Neural cell (in vitro differentiated cells): ENCODE data around the gene SLC25A21. TPM values are rescaled to one million over a fixed set of nuclear protein-coding genes. Genes with fewer than 3 reads are reported as not detected.

Source experiments
- H2AFZ ChIP-seq: fragments of 200-600, 300-800 bp; sonication (generic), shearing (Covaris generic); 2 replicates; pipeline ENCODE4 v1.6.0; 2014; ENCODE audit warnings: low read depth, mild to moderate bottlenecking, antibody characterized with exemption, low read length, moderate library complexity
- H3F3A ChIP-seq: fragments of 200-600 bp; shearing (Covaris generic); 2 replicates; pipeline ENCODE4 v1.6.1; 2016; ENCODE audit warnings: mild to moderate bottlenecking, moderate library complexity, mixed read lengths, antibody characterized with exemption, low read length; ENCODE audit not compliant: insufficient read depth, poor library complexity, severe bottlenecking
- H3K27ac ChIP-seq: fragments of 200-600, 300-800 bp; sonication (generic), shearing (Covaris generic); 2 replicates; pipeline ENCODE4 v1.5.1; 2014; ENCODE audit warnings: mild to moderate bottlenecking, low read length, moderate library complexity
- H3K27me3 ChIP-seq: fragments of 300-800, 200-600 bp; sonication (generic), shearing (Covaris generic); 2 replicates; pipeline ENCODE4 v1.6.0; 2014; ENCODE audit warnings: mild to moderate bottlenecking, low read depth, low read length, moderate library complexity; ENCODE audit not compliant: insufficient read depth
- H3K36me3 ChIP-seq: fragments of 300-800, 200-600 bp; sonication (generic), shearing (Covaris generic); 2 replicates; pipeline ENCODE4 v1.5.1; 2014; ENCODE audit warnings: mild to moderate bottlenecking, antibody characterized with exemption, low read length, moderate library complexity; ENCODE audit not compliant: insufficient read depth
- H3K4me2 ChIP-seq: fragments of 300-800, 200-600 bp; sonication (generic), shearing (Covaris generic); 2 replicates; pipeline ENCODE4 v1.6.0; 2014; ENCODE audit warnings: mild to moderate bottlenecking, low read length
- H3K4me3 ChIP-seq: fragments of 300-800, 200-600 bp; sonication (generic), shearing (Covaris generic); 2 replicates; pipeline ENCODE4 v1.5.1; 2014; ENCODE audit warnings: mild to moderate bottlenecking, low read length, moderate library complexity
- H3K79me2 ChIP-seq: fragments of 200-600 bp; shearing (Covaris generic); replicated peaks from 2 replicates; pipeline ENCODE4 v1.6.0; 2014; ENCODE audit warnings: mild to moderate bottlenecking, low read length, moderate library complexity; ENCODE audit not compliant: insufficient read depth
- H3K9ac ChIP-seq: fragments of 300-800, 200-600 bp; sonication (generic), shearing (Covaris generic); 2 replicates; pipeline ENCODE4 v1.6.1; 2016; ENCODE audit warnings: mild to moderate bottlenecking, low read length, mixed read lengths
- H3K9me2 ChIP-seq: fragments of 200-600 bp; shearing (Covaris generic); 2 replicates; pipeline ENCODE4 v1.6.1; 2016; ENCODE audit warnings: mild to moderate bottlenecking, low read length, mixed read lengths; ENCODE audit not compliant: insufficient read depth
- H3K9me3 ChIP-seq: fragments of 200-600, 300-800 bp; sonication (generic), shearing (Covaris generic); 2 replicates; pipeline ENCODE4 v1.6.1; 2016; ENCODE audit warnings: mild to moderate bottlenecking, mixed run types, low read length, moderate library complexity, mixed read lengths
- H4K20me1 ChIP-seq: fragments of 200-600 bp; shearing (Covaris generic); 2 replicates; pipeline ENCODE4 v1.6.1; 2016; ENCODE audit warnings: mild to moderate bottlenecking, mixed run types; ENCODE audit not compliant: insufficient read depth
- CTCF ChIP-seq: fragments of 450-650 bp; IDR thresholded peaks from 2 replicates; pipeline ENCODE4 v1.5.1; 2014; ENCODE audit warnings: antibody characterized with exemption, mild to moderate bottlenecking, moderate library complexity; ENCODE audit not compliant: poor library complexity, severe bottlenecking
- EP300 ChIP-seq: fragments of 450-650 bp; conservative IDR thresholded peaks from 2 replicates; pipeline ENCODE4 v1.6.1; 2014; ENCODE audit warnings: antibody characterized with exemption, mild to moderate bottlenecking, moderate library complexity; ENCODE audit not compliant: poor library complexity, severe bottlenecking
- EZH2 ChIP-seq: fragments of 200-600, 300-800 bp; shearing (Covaris generic), sonication (generic); IDR thresholded peaks from 2 replicates; pipeline ENCODE4 v1.6.1; 2014; ENCODE audit warnings: antibody characterized with exemption, low read length, borderline replicate concordance, mild to moderate bottlenecking; ENCODE audit not compliant: insufficient read depth, poor library complexity, severe bottlenecking
- MXI1 ChIP-seq: fragments of 450-650 bp; conservative IDR thresholded peaks from 2 replicates; pipeline ENCODE4 v1.6.1; 2014; ENCODE audit warnings: antibody characterized with exemption, mild to moderate bottlenecking; ENCODE audit not compliant: poor library complexity, severe bottlenecking
- POLR2AphosphoS5 ChIP-seq: IDR thresholded peaks from 2 replicates; pipeline ENCODE4 v1.6.1; 2012
- RAD21 ChIP-seq: fragments of 450-650 bp; conservative IDR thresholded peaks from 2 replicates; pipeline ENCODE4 v1.6.1; 2014; ENCODE audit warnings: antibody characterized with exemption, mild to moderate bottlenecking, moderate library complexity
- REST ChIP-seq: IDR thresholded peaks from 2 replicates; pipeline ENCODE4 v1.6.1; 2012; ENCODE audit warnings: borderline replicate concordance
- SMC3 ChIP-seq: fragments of 450-650 bp; conservative IDR thresholded peaks from 2 replicates; pipeline ENCODE4 v1.6.1; 2014; ENCODE audit warnings: antibody characterized with exemption, mild to moderate bottlenecking, moderate library complexity; ENCODE audit not compliant: poor library complexity
- TAF1 ChIP-seq: IDR thresholded peaks from 2 replicates; pipeline ENCODE4 v1.6.1; 2012; ENCODE audit warnings: low read depth
- polyA plus RNA-seq: library from polyadenylated mRNA; depleted of rRNA; stranded (reverse); fragments of >200 nt; gene quantifications from 2 replicates; pipeline ENCODE4 v1.2.3, GENCODE V29; 2014

The SLC25A21 gene
- polyA plus RNA-seq, 1 donor from 2014 or later = 0.35 TPM

- Histone ChIP-seq H3K9me2 (no peaks in the 10 kb centered on the region), H3K9ac (no peak overlapping the region), H3K9me3 (no peaks in the 10 kb centered on the region), H3K27ac (no peak overlapping the region), H3K4me3 (no peak overlapping the region), H4K20me1 (no peaks in the 10 kb centered on the region), H3K36me3 (no peaks in the 10 kb centered on the region), H3F3A (no peaks in the 10 kb centered on the region), H2AFZ (no peak overlapping the region), H3K4me2 (no peak overlapping the region), H3K79me2 (no peaks in the 10 kb centered on the region), H3K27me3 (no peaks in the 10 kb centered on the region)
- TF ChIP-seq POLR2AphosphoS5 (no peak), TAF1 (no peak), RAD21 (no peak), SMC3 (no peak), REST (no peak)
Observed at GRCh38 chr14:36989806-36990205, 182.6 kb downstream of the SLC25A21 start.

GRCh38 chr14:36988989-36989388, 183.4 kb downstream of the SLC25A21 start:
- Histone ChIP-seq H4K20me1 (no peaks in the 10 kb centered on the region), H3K9me2 (no peaks in the 10 kb centered on the region), H3F3A (no peaks in the 10 kb centered on the region), H3K27me3 (no peaks in the 10 kb centered on the region), H3K27ac (no peak overlapping the region), H3K4me3 (no peak overlapping the region), H3K9ac (no peak overlapping the region), H3K79me2 (no peaks in the 10 kb centered on the region), H3K36me3 (no peaks in the 10 kb centered on the region), H2AFZ (no peak overlapping the region), H3K9me3 (no peaks in the 10 kb centered on the region), H3K4me2 (no peak overlapping the region)
- TF ChIP-seq EP300 (no peak), CTCF (no peak), MXI1 (no peak), REST (no peak), SMC3 (no peak), TAF1 (no peak), RAD21 (no peak), EZH2 (no peak), POLR2AphosphoS5 (no peak)
